A172 (cell line): ENCODE measurements around the gene YAP1. TPM values are rescaled to one million over a fixed set of nuclear protein-coding genes. Genes with fewer than 3 reads are reported as not detected.
"Not testable (repeated sequence)": the region's sequence is repeated elsewhere in the genome, so short reads cannot be mapped to it uniquely, and the experiment has no call there.

Experiments
- DNase-seq: peaks from one replicate; pipeline ENCODE4 v3.0.0-alpha.2; 2015; ENCODE audit warnings: low spot score
- total RNA-seq: library from RNA; depleted of rRNA; stranded (reverse); fragments of >200 nt; shearing (Covaris generic); gene quantifications from 2 replicates; pipeline ENCODE4 v1.2.3, GENCODE V29; 2014

The YAP1 gene
- total RNA-seq, 1 experiment from 2014 or later = 44.5 TPM

DNA sequence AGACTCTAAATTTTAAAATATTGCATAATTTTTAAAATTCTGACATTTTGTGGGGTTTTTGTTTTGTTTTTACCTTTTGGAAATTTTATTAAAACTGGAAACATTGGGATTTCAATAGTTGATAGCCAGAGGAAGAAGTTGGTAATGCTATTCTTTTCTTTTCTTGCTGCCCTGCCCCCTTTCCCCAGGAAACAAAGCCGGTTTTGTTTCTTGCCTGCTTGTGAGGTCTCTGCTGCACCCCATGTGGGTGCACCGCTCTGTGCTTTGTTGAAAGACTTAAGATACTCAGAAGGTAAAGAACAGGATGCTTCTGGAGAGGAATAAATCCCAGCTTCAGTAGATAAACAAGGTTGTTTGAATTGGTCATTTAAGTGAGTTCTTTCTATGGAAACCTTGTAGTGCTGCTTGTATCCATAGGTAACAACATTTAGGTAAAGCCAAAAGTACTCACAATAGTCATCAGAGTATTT, 87.5 kb downstream of the YAP1 start:
- no peak for DNase-seq

DNA sequence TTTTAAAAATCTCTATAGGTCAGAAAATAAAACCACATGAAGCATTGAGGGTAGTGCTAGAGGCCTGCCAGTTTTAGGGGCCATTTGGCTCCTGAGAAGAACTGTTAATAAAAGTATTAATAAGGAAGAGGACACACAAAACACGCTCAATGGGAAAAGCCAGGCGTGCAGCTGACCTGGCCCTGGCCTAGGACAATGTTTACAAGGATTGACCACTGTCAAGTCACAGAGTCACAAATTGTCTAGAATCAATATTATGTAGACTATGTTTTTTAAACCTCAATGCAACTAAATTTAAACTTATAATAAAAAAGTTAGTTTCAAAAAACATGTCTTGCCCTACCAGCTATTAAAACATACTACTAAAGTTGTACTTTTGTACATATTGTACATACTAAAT, 89.4 kb downstream of the YAP1 start:
- DNase-seq = no peak

DNA sequence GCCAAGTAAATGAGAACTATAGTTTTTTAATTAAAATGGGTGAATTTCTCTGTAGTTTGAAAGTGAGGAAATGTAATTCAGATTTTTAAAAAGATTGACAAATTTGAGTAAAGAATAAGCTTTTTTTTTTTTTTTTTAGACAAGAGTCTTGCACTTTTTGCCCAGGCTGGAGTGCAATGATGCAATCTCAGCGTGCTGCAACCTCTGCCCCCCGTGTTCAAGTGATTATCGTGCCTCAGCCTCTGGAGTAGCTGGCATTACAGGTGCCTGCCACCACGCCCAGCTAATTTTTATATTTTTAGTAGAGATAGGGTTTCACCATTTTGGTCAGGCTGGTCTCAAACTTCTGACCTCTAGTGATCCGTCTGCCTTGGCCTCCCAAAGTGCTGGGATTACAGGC, 90.1 kb downstream of the YAP1 start:
- DNase-seq = not testable (repeated sequence)

DNA sequence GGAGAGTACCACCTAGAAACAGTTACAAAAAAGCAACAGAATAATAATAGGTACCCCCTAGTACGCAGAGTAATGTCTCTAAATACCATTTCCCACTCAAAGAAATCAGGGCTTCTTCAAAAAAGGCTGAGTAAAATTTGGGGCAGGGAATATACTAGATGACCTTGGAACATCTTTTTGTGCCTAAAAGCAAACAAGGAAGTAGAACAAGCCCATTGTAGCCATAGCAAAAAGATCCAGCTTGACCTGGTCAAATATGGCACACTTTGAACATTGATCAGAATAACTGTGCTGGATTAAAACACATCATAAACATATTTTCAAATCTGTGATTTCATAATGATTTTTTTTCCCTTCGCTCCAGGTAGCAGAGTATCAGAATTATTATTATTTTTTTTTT, 91.5 kb downstream of the YAP1 start:
- DNase-seq = no peak

DNA sequence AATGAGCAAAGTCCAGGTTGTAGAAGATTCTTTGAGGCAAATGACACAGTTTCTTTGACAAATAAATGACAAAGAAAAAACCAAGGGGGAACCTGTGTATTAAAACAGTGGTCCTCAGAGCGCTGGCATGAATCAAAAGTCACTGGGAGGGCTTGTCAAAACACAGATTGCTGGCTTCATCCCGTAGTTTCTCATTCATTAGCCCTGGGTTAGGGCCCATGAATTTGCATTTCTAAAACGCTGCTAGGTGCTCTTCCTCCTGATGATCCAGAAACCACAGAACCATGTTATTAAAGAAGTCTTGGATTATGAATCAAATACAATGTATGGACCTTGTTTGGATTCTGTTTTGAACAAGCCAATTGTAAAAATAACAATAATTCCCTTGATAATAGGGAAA, 92.7 kb downstream of the YAP1 start:
- DNase-seq = no peak

DNA sequence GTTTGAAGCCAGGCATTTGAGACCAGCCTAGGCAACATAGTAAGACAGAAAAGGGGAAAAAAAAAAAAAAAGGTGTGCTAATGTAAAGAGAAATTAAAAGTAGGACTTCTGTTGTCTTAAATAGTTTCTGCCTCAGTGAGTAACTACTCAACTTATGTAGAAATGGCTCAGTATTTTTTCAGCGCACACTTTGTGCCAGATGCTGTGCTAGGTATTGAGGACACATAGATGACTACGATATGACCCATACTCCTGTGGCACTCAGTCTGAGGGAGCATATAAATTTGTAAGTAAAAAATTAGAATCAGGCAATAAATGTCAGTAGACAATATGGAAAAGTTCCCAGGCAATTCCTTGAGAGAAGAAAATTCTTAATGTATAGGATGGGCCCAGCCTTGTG, 93.9 kb downstream of the YAP1 start:
- DNase-seq = no peak

DNA sequence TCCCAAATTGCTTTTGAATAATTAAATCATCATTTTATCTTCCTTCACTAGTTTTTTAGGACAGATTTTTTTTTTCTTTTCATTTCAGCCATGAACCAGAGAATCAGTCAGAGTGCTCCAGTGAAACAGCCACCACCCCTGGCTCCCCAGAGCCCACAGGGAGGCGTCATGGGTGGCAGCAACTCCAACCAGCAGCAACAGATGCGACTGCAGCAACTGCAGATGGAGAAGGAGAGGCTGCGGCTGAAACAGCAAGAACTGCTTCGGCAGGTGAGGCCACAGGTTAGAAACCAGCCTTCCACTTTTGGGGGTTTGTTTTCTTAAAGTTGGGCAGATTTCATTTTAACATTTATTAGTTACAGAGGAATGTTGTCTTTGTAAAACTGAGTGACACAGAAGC, 95.6 kb downstream of the YAP1 start:
- no peak for DNase-seq

DNA sequence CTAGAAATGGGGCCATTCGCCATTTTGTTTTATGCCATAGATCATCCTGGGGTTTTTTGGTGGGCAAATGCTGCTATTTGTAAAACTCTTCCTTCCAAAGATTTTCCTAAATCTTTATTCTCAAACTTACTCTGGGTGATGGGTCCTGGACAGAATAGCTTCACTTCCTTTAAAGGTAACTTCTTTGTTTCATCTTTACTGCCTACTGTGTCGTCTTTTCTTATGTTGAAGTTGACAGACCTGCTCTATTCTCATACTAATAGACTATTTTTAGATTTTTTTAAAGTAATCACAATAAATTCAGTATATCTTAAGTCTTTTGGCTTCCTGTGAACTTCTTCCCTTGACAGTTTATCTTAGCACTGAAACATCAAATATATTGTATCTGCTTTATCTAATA, 98.6 kb downstream of the YAP1 start:
- no peak for DNase-seq

DNA sequence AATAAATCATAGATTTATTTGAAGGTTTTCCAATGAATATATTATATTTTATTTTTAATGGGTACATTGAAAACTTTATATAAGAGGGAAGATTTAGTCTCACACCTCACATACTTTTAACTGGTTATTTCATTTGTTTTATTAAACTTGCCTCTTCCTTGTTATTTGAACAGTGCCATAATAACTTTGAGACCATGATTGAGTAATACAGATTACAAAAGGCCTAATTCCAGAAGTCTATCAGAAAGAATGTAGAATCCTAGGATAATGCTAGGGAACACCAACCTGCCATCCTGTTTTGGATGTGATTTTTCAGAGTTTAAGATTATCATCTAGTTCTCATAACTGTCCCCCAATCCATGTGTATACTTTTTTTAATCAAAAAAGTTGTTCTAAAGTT, 104.4 kb downstream of the YAP1 start:
- DNase-seq = no peak

DNA sequence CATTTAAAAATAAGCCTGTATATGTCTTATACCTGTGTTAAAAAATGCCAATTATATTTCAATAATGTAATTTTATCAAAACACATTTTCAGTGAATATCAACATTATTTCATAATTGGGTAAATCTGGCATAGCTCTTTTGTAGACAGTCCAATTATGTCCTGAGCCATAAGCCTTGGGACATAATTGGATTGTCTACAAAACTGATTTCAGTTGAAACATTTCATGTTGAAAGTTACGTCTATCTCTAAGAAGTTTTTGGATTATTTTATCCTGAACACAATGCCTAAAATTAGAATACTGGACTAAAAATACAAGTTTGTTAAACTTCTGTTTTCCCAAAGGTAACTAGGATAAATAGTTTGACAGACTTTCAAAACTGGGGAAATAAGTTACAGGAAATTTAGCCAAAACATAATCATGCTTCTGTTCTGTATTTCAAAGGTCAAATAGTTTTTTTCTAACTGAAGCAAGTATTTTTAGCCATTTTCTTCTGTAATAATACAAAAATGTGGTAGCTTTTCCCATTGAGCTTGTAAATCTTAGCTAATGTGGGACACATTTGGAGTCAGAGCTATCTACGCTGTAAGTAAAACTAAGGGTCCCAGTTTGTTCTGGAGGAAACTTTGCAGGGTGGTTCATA, 106.3 kb downstream of the YAP1 start:
- DNase-seq = no peak

DNA sequence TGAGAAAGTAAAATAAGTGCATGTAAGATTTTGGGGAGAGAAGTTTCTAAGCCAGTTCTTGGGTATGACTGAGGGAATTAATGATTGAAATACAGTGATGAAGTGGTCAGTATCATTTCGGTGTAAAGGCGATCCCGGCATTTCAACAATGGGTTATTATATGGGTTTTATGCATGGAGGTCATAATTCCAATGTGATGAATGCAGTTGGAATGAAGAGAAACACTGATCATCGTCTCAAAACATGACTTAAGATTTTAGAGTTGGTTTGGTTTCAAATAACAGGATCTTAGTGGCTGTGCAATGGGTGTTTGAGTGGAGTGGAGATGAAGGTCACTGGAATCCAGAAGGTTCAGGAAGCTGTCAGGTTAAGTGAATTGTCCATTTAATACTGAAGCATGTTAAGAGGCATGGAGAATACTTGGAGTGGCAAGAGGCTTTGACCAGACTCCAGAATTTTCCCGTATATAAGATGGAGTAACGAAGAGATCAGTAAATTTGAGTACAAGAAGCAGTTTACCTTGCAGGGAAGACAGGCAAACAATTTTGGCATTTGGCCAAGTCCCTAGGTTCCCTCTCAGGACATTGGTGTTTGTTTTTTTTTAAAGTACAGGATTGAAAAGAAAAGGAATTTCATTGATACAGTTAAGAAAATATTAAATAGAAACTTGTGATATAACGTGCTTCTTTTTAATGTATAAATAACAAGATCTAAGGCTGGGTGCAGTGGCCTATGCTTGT, 110.7 kb downstream of the YAP1 start:
- DNase-seq = no peak

DNA sequence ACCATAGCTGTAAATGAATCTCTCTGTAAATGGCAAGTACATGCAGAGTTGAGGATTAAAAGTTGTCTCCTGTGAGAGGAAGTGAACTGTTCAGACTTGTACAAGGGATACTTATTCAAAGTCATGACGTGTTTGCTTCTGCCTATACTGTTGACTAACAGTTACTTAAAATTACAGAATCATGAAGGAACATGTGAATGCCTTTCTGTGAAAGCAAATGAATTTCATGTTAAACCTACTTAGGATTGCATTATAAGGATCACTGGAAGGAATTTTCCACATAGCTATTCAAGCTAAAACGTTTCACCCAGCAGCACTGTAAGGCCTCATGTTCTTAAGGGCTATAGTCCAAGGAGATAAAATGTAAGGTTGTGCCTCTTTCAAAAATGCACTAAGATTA, 113.6 kb downstream of the YAP1 start:
- DNase-seq = no peak

DNA sequence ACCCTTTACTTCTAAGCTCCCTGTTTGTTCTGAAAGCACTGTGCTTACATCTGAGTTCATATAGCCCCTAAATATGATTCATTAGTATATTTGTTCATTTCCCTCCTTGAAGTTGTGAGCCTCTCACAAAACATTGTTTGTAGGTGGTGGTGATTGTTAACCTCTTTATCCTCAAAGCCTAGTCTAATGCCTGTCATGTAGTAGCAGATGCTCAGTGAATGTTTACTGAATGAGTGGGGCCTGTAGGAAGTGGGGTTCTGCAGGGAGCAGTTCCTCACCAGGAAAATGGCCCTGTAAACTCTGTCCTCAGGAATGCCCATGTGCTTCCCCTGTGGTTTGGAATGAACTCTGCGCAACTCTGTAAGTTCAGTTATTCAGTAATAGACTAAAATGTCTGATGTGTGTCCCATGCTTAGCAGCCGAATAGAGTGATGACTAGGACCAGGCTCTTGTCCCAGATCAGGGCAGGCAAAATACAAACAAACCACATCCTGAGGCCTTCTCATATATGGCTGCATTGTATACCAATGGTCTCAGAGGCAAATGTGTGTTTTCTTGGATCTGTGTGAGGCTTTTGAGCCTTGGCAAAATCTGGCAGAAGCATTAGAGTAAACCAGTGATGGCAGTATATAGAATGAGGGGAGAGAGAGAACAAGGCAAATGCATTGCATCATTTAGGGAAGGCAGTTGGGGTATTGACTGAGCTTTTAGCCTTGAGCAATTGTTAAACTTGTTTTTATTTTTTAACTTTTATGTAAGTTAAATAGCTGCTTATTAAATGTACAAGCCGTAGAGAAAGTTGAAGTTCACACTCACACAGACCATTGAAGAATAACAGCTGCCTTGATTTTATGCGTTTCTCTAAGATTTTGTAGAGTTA, 115.7 kb downstream of the YAP1 start:
- peak; percentile 83 for DNase-seq

DNA sequence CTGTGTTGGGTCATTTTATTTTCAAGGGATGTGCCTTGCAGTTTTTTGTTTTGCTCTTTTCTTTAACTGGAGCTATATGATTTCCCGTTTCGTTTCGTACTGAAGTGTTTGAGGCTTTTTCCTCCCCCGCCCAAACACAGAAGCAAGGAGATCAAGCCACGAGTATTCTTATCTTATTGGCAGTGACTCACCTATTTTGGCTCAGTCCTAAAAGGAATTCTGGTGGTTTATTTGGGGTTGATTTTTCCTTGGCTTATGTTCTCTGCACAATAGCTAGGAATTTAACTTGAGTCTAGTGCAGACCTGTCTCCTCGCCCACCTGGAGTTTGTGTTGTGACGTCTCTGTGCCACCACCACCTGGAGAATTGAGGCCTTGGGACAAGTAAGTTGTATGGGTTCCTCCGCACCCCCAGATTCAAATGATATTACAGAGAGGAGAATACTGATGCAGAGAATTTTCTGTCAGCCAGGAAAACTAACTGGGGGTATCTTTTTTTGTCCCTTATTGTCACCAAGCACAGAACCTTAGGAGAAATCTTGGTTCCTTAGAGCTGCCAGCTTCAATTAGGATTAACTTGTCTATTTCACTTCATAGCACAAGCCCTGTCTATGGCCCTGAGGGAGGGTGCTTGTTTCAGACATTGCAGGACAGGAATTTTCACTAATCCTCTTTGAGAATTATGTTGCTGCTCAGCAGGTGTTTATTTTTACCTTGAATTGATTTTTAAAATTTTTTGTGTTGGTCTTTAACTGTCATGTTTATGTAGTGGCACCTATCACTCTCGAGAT, 116.6 kb downstream of the YAP1 start:
- DNase-seq = peak; percentile 69

DNA sequence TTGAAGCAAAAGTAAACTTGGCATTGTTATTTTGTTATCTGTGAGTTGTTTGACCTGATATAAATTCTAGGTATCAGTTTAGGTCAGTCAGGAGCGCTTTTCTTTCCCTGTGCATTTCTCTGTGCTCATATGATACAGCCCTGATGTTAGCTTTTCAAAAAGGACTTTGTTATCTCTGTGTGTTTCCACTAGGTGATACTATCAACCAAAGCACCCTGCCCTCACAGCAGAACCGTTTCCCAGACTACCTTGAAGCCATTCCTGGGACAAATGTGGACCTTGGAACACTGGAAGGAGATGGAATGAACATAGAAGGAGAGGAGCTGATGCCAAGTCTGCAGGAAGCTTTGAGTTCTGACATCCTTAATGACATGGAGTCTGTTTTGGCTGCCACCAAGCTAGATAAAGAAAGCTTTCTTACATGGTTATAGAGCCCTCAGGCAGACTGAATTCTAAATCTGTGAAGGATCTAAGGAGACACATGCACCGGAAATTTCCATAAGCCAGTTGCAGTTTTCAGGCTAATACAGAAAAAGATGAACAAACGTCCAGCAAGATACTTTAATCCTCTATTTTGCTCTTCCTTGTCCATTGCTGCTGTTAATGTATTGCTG, 119.4 kb downstream of the YAP1 start:
- no peak for DNase-seq

DNA sequence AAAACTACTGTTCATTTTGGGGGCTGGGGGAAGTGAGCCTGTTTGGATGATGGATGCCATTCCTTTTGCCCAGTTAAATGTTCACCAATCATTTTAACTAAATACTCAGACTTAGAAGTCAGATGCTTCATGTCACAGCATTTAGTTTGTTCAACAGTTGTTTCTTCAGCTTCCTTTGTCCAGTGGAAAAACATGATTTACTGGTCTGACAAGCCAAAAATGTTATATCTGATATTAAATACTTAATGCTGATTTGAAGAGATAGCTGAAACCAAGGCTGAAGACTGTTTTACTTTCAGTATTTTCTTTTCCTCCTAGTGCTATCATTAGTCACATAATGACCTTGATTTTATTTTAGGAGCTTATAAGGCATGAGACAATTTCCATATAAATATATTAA, 119.9 kb downstream of the YAP1 start:
- no peak for DNase-seq

DNA sequence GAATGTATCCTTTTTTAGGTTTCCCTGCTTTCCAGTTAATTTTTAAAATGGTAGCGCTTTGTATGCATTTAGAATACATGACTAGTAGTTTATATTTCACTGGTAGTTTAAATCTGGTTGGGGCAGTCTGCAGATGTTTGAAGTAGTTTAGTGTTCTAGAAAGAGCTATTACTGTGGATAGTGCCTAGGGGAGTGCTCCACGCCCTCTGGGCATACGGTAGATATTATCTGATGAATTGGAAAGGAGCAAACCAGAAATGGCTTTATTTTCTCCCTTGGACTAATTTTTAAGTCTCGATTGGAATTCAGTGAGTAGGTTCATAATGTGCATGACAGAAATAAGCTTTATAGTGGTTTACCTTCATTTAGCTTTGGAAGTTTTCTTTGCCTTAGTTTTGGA, 120.7 kb downstream of the YAP1 start:
- DNase-seq = no peak

DNA sequence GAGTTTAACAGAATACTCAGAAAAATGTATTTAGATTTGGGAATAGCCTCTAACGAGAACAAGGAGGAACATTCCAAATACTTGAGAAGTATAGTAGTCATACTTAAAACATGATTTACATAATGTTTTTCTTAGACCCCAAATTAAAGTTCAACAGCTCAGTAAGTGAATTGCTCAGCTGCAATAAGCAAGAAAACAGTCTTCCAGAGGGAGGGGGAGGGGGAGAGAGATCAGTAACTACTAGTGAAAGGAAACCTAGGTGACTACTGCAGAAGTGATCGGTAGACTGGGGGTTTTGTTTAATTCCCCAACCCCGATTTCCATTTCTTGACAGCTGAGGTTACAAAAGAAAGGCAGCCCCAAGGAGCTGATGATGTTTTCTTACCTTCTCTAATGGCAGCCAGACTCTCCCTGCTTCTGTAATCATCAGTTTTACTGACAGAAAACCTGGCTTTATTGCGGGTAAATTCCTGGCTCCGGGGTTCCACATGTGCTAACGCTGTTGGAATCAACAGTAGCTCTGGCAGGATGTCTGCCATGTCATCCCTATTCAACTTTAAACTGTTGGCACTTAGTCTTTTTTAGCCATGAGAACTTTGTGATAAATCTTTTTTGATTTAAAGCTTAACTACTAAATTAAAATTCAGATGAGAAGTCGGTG, 124.7 kb downstream of the YAP1 start:
- DNase-seq = no peak

DNA sequence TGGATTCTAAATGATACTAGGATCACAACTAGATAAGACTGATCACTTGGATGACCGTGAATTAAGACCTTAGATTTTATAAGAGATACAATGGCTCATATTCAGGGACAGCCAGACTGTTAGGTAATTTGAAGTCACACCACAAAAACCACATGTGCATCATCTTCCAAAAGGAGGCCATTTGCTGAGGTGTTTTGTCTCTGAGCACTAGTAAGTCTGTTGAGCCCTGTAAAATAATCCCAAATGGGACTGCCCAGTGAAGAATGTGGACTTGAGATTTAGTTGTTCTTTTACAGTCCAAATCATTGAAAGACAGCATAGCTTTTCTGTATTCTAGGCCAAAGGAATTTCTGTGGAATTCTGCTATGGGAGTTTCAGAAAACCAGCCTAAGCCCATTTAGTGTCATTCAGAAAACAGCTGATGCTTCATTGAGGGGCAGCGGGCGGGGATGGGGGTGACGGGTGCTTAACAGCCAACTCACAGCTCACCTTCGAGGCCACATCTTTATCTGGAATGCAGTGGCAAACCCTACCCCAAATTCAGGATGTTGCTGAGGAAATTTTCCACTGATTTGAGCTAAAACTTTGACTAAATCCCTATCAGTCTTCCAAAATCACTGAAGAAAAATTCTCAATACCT, 127.0 kb downstream of the YAP1 start:
- DNase-seq = no peak

DNA sequence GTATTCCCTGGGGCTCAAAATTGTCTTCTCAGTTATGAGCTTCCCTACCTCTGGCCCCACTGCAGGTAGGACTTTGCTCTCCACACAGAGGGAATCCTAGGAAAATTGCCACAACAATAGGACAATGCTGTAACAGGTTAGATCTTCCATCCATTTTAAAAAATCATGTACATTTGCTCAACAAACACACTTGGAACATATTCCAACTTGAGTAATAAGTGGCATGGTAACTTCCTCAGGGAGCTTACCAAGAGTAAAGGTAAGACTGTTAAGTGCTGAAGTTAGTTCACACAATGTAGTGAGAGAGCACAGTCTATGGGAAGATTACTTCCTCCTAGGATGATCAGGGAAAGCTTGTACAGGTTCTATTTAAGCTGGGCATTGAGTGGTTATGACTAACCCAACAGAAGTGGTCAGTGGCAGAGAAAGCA, 128.2 kb downstream of the YAP1 start:
- no peak for DNase-seq
